SK-N-MC (cell line): ENCODE results near the gene NR4A3.

Source experiments
- EZH2 ChIP-seq: fragments of 200-600 bp; sonication (generic); IDR thresholded peaks from one replicate; pipeline ENCODE4 v1.6.1; 2017; ENCODE audit warnings: antibody characterized with exemption
- FOXP2 ChIP-seq: optimal IDR thresholded peaks from 2 replicates; pipeline ENCODE3; 2011; ENCODE audit warnings: mild to moderate bottlenecking, moderate library complexity; ENCODE audit not compliant: insufficient read depth; ENCODE audit errors: extremely low read length, control extremely low read depth
- POLR2AphosphoS5 ChIP-seq: IDR thresholded peaks from 2 replicates; pipeline ENCODE4 v1.6.1; 2012; ENCODE audit warnings: mild to moderate bottlenecking, low read depth, low read length, borderline replicate concordance

GRCh38 chr9:99860266-99860665 lies 38.6 kb downstream of the NR4A3 start:
- TF ChIP-seq POLR2AphosphoS5, result no peak
- no peak for TF ChIP-seq EZH2
- TF ChIP-seq FOXP2, result no peak
